H9 (cell line): ENCODE data around the gene CFC1B. TPM values are rescaled to one million over a fixed set of nuclear protein-coding genes. Genes with fewer than 3 reads are reported as not detected.
"Not testable (repeated sequence)": the region's sequence is repeated elsewhere in the genome, so short reads cannot be mapped to it uniquely, and the experiment has no call there.

Experiments used
- DNase-seq: peaks from one replicate; pipeline ENCODE4 v3.0.0-alpha.2; 2017
- H2AFZ ChIP-seq: one replicate; pipeline ENCODE4 v1.6.1; 2013; ENCODE audit warnings: mild to moderate bottlenecking, low read length, control low read depth, moderate library complexity
- H2AK5ac ChIP-seq: 2 replicates; pipeline ENCODE4 v1.6.1; 2013; ENCODE audit warnings: low read length, control low read depth, mixed read lengths; ENCODE audit not compliant: insufficient read length
- H2BK120ac ChIP-seq: one replicate; pipeline ENCODE4 v1.6.1; 2013; ENCODE audit warnings: low read depth, mild to moderate bottlenecking, low read length, control low read depth, inconsistent platforms; ENCODE audit not compliant: poor library complexity, severe bottlenecking
- H2BK12ac ChIP-seq: 2 replicates; pipeline ENCODE4 v1.6.1; 2013; ENCODE audit warnings: low read length, control low read depth, mixed read lengths, low read depth; ENCODE audit not compliant: insufficient read length
- H2BK15ac ChIP-seq: 2 replicates; pipeline ENCODE4 v1.6.1; 2013; ENCODE audit warnings: low read depth, low read length, control low read depth
- H2BK20ac ChIP-seq: one replicate; pipeline ENCODE4 v1.6.1; 2013; ENCODE audit warnings: low read depth, mild to moderate bottlenecking, low read length, control low read depth, inconsistent platforms; ENCODE audit not compliant: poor library complexity, severe bottlenecking
- H2BK5ac ChIP-seq: 2 replicates; pipeline ENCODE4 v1.6.1; 2013; ENCODE audit warnings: low read length, control low read depth, mixed read lengths; ENCODE audit not compliant: insufficient read length
- H3K14ac ChIP-seq: 2 replicates; pipeline ENCODE4 v1.6.1; 2013; ENCODE audit warnings: low read length, control low read depth; ENCODE audit not compliant: insufficient read depth
- H3K18ac ChIP-seq: 2 replicates; pipeline ENCODE4 v1.6.1; 2013; ENCODE audit warnings: low read depth, mild to moderate bottlenecking, mixed read lengths, low read length, control low read depth; ENCODE audit not compliant: insufficient read length
- H3K23ac ChIP-seq: 2 replicates; pipeline ENCODE4 v1.6.1; 2013; ENCODE audit warnings: low read length, control low read depth, mixed read lengths, low read depth; ENCODE audit not compliant: insufficient read length
- H3K23me2 ChIP-seq: 2 replicates; pipeline ENCODE4 v1.6.1; 2013; ENCODE audit warnings: low read depth, mild to moderate bottlenecking, mixed read lengths, low read length, control low read depth; ENCODE audit not compliant: insufficient read length, poor library complexity, severe bottlenecking
- H3K27ac ChIP-seq: 2 replicates; pipeline ENCODE4 v1.5.1; 2013; ENCODE audit warnings: low read length, control low read depth, mixed read lengths, low read depth; ENCODE audit not compliant: insufficient read length
- H3K27me3 ChIP-seq: 2 replicates; pipeline ENCODE4 v1.6.1; 2013; ENCODE audit warnings: low read length, control low read depth, inconsistent platforms; ENCODE audit not compliant: insufficient read depth
- H3K4ac ChIP-seq: 2 replicates; pipeline ENCODE4 v1.6.1; 2013; ENCODE audit warnings: low read depth, mild to moderate bottlenecking, control low read depth, inconsistent platforms, low read length, moderate library complexity
- H3K4me1 ChIP-seq: 2 replicates; pipeline ENCODE4 v1.6.1; 2013; ENCODE audit warnings: low read length, control low read depth, inconsistent platforms; ENCODE audit not compliant: insufficient read depth
- H3K4me2 ChIP-seq: 2 replicates; pipeline ENCODE4 v1.6.1; 2013; ENCODE audit warnings: low read length, control low read depth, mixed read lengths; ENCODE audit not compliant: insufficient read length, insufficient read depth
- H3K56ac ChIP-seq: 2 replicates; pipeline ENCODE4 v1.6.1; 2013; ENCODE audit warnings: low read depth, mild to moderate bottlenecking, mixed read lengths, low read length, control low read depth; ENCODE audit not compliant: insufficient read length
- H3K79me1 ChIP-seq: 2 replicates; pipeline ENCODE4 v1.6.1; 2013; ENCODE audit warnings: low read depth, mild to moderate bottlenecking, moderate library complexity, low read length, control low read depth, inconsistent platforms; ENCODE audit not compliant: insufficient read depth, poor library complexity, severe bottlenecking
- H3K79me2 ChIP-seq: 2 replicates; pipeline ENCODE4 v1.6.1; 2013; ENCODE audit warnings: low read length, control low read depth, inconsistent platforms; ENCODE audit not compliant: insufficient read depth
- H3K9ac ChIP-seq: 2 replicates; pipeline ENCODE4 v1.6.1; 2013; ENCODE audit warnings: low read length, control low read depth, mixed read lengths; ENCODE audit not compliant: insufficient read length; ENCODE audit errors: extremely low read depth
- H3K9me3 ChIP-seq: one replicate; pipeline ENCODE4 v1.6.1; 2013; ENCODE audit warnings: low read depth, low read length, inconsistent platforms; ENCODE audit not compliant: control insufficient read depth
- H3T11ph ChIP-seq: one replicate; pipeline ENCODE4 v1.6.1; 2013; ENCODE audit warnings: mild to moderate bottlenecking, low read length, control low read depth, inconsistent platforms
- H4K20me1 ChIP-seq: one replicate; pipeline ENCODE4 v1.6.1; 2013; ENCODE audit not compliant: control insufficient read depth, insufficient read length, insufficient read depth
- H4K5ac ChIP-seq: 2 replicates; pipeline ENCODE4 v1.6.1; 2013; ENCODE audit warnings: low read depth, mild to moderate bottlenecking, mixed read lengths, low read length, control low read depth; ENCODE audit not compliant: insufficient read length
- H4K8ac ChIP-seq: replicated peaks from 2 replicates; pipeline ENCODE4 v1.6.1; 2013; ENCODE audit warnings: low read length, control low read depth, mixed read lengths, low read depth; ENCODE audit not compliant: insufficient read length
- H4K91ac ChIP-seq: 2 replicates; pipeline ENCODE4 v1.6.1; 2013; ENCODE audit warnings: low read depth, mild to moderate bottlenecking, moderate library complexity, mixed read lengths, low read length, control low read depth; ENCODE audit not compliant: insufficient read length
- H3K27ac Mint-ChIP-seq, 3 experiments: 2 replicates in 2 of 3; 3 replicates in 1 of 3; pipeline ENCODE4 v1.8.0; 2020 to 2021; ENCODE audit warnings: mixed read lengths in 3 of 3, mild to moderate bottlenecking in 1 of 3, moderate library complexity in 1 of 3
- H3K27me3 Mint-ChIP-seq: 2 replicates; pipeline ENCODE4 v1.8.0; 2021; ENCODE audit warnings: low read depth, mild to moderate bottlenecking, moderate library complexity, mixed read lengths
- H3K36me3 Mint-ChIP-seq, 3 experiments: 2 replicates in 2 of 3; 3 replicates in 1 of 3; pipeline ENCODE4 v1.8.0; 2020 to 2021; ENCODE audit warnings: low read depth in 3 of 3, mixed read lengths in 3 of 3; ENCODE audit not compliant: insufficient read depth in 1 of 3
- H3K4me1 Mint-ChIP-seq, 2 experiments: 2 replicates each; pipeline ENCODE4 v1.8.0; 2020; ENCODE audit warnings: mixed read lengths in 2 of 2
- H3K4me3 Mint-ChIP-seq, 2 experiments: 2 replicates in 1 of 2; 3 replicates in 1 of 2; pipeline ENCODE4 v1.8.0; 2020 to 2021; ENCODE audit warnings: mild to moderate bottlenecking in 2 of 2, mixed read lengths in 2 of 2, moderate library complexity in 1 of 2
- H3K9me3 Mint-ChIP-seq, 2 experiments: 2 replicates in 1 of 2; 3 replicates in 1 of 2; pipeline ENCODE4 v1.8.0; 2020; ENCODE audit warnings: mild to moderate bottlenecking in 2 of 2, mixed read lengths in 2 of 2, moderate library complexity in 1 of 2
- WGBS: extraction: QIAGEN DNeasy Blood & Tissue Kit; methylation state at CpG from one replicate; pipeline ENCODE4 v1.1.7; 2013; ENCODE audit warnings: missing lambda C conversion rate, low lambda C conversion rate, mixed read lengths; ENCODE audit not compliant: insufficient read length; ENCODE audit errors: extremely low coverage; 5-methylcytosine and 5-hydroxymethylcytosine counted together
- total RNA-seq: library from RNA; stranded (reverse); gene quantifications from 2 replicates; pipeline ENCODE4 v1.2.1, GENCODE V29; 2021

The CFC1B gene
- total RNA-seq, 1 experiment from 2014 or later = not detected

GRCh38 chr2:130542789-130543188 lies 21.8 kb downstream of the CFC1B start:
- H3K79me2 ChIP-seq, H3K4me2 ChIP-seq, H3K79me1 ChIP-seq, H2BK12ac ChIP-seq, H3K9me3 ChIP-seq, H3T11ph ChIP-seq, H3K14ac ChIP-seq, H3K23ac ChIP-seq, H2AK5ac ChIP-seq, H2BK15ac ChIP-seq, DNase-seq, H2BK20ac ChIP-seq, H3K56ac ChIP-seq, H3K4me1 Mint-ChIP-seq, H4K8ac ChIP-seq, H3K27me3 Mint-ChIP-seq, H3K4ac ChIP-seq, H4K20me1 ChIP-seq, H2BK5ac ChIP-seq, H3K18ac ChIP-seq, H3K4me3 Mint-ChIP-seq, H2AFZ ChIP-seq, H3K36me3 Mint-ChIP-seq, H3K9me3 Mint-ChIP-seq, H3K27ac ChIP-seq, H3K27ac Mint-ChIP-seq, H3K9ac ChIP-seq, H3K23me2 ChIP-seq, H2BK120ac ChIP-seq, H3K27me3 ChIP-seq, H3K4me1 ChIP-seq, H4K5ac ChIP-seq, H4K91ac ChIP-seq: not testable (repeated sequence)
- WGBS = no CpG with 5 or more reads among the region's 4 CpGs

- H3K79me2 ChIP-seq, H3K4me1 Mint-ChIP-seq, H3K79me1 ChIP-seq, H2BK120ac ChIP-seq, H3K27me3 Mint-ChIP-seq, H4K20me1 ChIP-seq, H2BK5ac ChIP-seq, H3K14ac ChIP-seq, H3K23ac ChIP-seq, H3K4me2 ChIP-seq, H2AK5ac ChIP-seq, H2AFZ ChIP-seq, H3K56ac ChIP-seq, H4K5ac ChIP-seq, H3K36me3 Mint-ChIP-seq, H3K18ac ChIP-seq, H3K9me3 ChIP-seq, H3K9ac ChIP-seq, H3K23me2 ChIP-seq, H2BK15ac ChIP-seq, H3K27ac ChIP-seq, H3T11ph ChIP-seq, H4K91ac ChIP-seq, H2BK12ac ChIP-seq, H4K8ac ChIP-seq, H3K27me3 ChIP-seq, H3K27ac Mint-ChIP-seq, H3K4me1 ChIP-seq, H3K4me3 Mint-ChIP-seq, H2BK20ac ChIP-seq, H3K9me3 Mint-ChIP-seq, DNase-seq, H3K4ac ChIP-seq: not testable (repeated sequence)
- no CpG with 5 or more reads among the region's 12 CpGs for WGBS
These were observed 22.9 kb downstream of the CFC1B start for GRCh38 chr2:130543785-130544528.
